Measurements from ENCODE around the gene RASGEF1B.

- TF ChIP-seq POLR2A (IDR thresholded peaks at IDR 0.05) (no peak), CTCF (IDR thresholded peaks at IDR 0.05) (no peak)
Measured at GRCh38 chr4:81512001-81512756, 40.5 kb upstream of the RASGEF1B start.

All from right lobe of liver (tissue), 4 donors.